Stimulated activated CD8-positive, alpha-beta memory T cell treated with anti-CD3 and anti-CD28 coated beads, Interleukin-7, amount 100 ng/mL, for 1 hour (primary cell): ENCODE results near the gene KDM8.
"Not testable (repeated sequence)": the region's sequence is repeated elsewhere in the genome, so short reads cannot be mapped to it uniquely, and the experiment has no call there.

Experiments used
- DNase-seq, 2 donors: peaks; one replicate each; pipeline ENCODE4 v3.0.0-alpha.2; 2020; ENCODE audit warnings: low read depth in 2 of 2

Gene KDM8

DNA sequence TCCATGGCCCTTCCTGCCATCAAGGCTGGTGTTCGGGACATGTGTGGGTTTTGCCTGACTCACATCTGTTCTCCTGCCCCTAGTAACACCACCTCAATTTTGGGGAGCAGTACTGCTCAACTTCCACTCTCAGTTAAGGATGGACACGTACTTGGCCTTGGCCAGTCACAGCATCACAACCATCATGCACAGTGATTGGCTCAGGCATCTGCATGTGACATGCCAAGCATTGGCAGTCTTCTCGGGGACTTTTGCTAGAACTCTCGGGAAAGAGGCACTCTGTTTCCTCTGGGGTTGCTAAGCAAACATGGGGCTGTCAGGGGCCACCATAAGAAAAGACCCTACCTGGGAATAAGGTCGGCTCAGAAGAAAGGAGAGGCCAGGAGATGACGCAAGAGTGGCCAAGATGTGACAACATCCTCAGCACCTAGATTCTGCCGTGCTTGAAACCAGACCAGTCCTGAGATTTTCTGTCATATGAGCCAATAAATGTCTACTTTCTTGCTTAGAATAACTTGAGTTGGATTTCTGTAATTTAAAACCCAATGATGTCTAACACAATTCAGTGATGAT is 11.9 kb upstream of the KDM8 start:
- DNase-seq: no peak

DNA sequence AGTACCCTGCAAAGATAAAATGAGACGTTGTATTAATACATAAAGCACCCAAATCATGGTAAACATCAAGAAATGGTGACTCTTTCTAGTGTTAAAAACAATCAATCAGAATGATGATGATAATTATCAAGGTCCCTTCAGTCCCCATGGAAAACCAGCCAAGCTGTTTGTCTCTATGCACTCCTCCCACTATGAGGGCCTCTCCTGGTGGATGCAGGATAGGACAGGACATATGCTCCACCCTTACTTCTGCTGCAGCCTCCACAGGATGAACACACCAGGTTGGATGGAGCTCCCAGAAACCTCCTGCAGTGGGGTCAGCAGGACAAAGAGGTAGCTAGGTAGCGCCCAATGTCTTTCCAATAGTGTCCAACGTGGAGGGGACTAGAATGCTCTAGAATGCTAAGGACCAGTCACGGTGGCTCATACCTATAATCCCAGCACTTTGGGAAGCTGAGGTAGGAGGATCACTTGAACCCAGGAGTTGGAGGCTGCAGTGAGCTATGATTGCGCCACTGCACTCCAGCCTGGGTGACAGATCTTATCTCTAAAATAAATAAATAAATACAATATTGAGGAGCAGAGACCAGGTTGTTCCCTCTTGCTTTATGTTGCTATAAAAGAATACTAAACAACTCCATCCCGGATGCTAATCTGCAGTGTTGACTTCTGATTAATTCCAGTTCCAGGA is 9.9 kb upstream of the KDM8 start:
- no peak for DNase-seq

DNA sequence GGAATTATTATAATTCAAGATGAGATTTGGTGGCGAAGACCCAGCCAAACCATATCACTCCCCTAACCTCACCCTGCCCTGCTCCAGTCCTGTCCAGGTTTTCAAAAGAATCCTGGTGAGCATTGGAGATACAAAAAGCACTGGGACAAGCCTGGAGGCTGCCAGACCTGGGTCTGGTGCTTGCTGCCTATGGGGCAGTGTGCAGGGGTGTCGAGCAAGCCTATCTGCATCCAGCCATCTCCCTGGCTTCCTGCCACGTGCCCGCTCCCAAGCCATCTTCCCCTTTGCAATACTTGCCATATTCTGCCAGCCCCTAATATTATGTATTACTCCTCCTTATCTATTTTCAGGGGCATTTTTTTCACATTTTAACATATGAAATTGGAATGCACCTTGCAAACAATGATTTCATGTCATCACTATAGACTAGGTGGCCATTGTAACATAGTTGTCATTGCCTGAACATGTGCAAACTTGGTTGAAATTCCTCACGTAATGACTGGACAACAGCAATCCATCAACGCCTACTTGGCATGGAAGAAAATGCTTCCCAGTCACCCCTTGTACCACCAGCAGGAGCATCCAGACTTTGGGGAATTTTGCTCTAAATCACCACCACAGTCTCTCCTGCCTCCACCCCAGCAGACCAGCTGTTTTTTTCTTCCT is 8.1 kb upstream of the KDM8 start:
- DNase-seq: no peak

DNA sequence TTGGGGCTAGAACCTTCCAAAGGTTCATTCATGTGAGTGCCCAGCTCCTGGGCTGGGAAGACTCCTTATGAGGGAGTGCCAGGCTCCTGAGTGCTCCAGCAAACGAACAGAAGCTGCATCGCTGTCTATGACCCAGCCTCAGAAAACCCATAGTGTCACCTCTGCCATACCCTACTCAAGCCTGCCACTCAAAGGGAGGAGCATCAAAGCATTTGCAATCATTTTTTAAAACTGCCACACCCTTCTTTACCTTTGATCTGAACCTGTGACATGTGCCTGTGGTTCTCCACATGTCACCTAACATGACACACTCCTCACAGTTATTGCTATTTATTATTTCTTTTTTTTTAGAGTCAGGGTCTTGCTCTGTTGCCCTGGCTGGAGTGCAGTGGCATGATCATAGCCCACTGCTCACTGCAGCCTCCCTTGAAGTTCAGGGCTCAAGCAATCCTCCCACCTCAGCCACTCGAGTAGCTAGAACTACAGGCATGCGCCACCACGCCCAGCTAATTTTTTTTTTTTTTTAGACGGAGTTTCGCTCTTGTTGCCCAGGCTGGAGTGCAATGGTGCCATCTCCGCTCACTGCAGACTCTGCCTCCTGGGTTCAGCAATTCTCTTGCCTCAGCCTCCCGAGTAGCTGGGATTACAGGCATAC is 7.3 kb upstream of the KDM8 start:
- no peak for DNase-seq

DNA sequence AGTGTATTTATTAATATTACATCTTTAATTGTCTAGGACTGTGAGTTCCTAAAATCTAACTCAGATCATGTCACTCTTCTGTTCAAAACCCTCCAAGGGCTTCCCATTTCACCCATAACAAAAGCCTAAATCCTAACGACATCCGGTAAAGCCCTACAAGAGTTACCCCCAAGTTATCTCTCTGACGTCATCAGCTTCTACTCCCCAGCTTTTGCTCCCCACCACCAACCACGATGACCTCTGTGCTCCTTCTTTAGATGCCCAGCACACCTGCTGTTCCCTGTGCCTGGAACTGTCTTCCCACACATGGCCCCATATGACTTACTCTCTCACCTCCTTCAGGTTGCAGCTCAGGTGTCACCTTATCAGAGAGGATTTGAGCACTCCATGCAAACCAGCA is 6.3 kb upstream of the KDM8 start:
- DNase-seq: no peak

DNA sequence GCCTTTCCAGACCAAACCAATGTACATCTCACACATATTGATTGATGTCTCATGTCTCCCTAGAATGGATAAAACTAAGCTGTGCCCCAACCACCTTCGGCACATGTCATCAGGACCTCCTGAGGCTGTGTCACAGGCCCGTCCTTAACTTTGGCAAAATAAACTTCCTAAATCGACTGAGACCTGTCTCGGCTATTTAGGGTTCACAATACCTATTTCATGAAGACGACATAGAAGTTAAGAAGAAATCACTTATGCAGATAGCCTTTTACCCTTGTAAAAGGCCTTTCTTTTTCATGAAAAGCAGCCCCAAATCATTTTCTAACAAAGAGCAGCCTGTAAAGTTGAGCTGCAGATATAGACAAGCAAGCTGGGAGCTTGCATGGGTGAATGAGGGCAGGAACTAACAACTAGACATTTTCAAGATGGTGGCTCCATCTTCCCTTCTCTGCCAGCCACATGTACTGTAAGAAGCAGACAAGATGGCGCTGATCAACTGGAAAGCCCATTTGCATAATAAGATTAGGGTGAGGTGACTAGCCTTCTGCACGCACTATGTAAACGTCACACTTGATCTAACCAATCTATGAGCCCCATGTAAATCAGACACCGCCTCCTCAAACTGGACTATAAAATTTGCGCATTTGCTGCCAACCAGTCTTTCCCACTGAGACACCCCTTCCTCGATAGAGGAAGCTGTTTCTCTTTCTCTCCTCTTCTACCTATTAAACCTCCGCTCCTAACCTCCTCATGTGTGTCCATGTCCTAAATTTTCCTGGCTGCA is 4.7 kb upstream of the KDM8 start:
- DNase-seq: no peak

DNA sequence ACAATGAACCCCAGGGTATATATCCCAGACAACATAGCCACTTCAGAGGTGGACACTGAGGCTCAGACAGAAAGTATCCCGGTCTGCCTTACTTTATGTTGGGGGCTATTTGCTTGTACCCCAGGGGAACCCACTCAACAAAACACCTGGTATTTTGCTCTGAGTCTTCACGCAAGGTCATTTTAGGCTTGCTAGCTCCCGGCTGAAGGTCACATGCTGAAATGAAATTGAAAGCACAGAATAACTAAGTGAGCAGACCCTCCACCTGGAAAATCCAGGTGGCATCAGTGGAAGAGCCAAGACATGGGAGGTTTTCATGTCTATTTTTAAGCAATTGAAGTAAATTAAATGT is 4.1 kb upstream of the KDM8 start:
- no peak for DNase-seq

DNA sequence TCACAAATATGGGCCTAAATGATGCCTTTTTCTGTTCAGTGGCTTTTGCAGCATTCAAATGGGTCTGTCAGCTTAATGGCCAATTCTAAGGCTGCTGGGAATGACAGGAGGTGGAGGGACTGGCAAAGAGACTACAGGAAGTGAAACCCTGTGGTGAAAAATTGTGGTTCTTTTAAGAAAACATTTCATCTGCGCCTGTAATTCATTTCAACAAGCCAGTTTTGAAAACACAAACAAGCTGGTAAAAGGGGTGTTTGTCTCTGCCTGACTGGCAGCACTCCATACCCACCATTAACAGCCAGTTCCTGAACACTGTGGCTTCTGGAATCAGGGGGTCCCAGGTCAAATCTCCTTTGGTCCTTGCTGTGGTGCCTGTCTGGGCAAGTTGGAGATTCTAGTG is 3.6 kb upstream of the KDM8 start:
- no peak for DNase-seq

DNA sequence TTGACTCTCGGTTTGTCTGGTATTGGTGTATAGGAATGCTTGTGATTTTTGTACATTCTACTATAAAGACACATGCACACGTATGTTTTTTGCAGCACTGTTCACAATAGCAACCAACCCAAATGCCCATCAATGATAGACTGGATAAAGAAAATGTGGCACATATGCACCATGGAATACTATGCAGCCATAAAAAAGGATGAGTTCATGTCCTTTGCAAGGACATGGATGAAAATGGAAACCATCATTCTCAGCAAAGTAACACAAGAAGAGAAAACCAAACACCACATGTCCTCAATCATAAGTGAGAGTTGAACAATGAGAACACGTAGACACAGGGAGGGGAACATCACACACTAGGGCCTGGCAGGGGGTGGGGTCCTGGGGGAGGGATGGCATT is 2.4 kb upstream of the KDM8 start:
- not testable (repeated sequence) for DNase-seq

DNA sequence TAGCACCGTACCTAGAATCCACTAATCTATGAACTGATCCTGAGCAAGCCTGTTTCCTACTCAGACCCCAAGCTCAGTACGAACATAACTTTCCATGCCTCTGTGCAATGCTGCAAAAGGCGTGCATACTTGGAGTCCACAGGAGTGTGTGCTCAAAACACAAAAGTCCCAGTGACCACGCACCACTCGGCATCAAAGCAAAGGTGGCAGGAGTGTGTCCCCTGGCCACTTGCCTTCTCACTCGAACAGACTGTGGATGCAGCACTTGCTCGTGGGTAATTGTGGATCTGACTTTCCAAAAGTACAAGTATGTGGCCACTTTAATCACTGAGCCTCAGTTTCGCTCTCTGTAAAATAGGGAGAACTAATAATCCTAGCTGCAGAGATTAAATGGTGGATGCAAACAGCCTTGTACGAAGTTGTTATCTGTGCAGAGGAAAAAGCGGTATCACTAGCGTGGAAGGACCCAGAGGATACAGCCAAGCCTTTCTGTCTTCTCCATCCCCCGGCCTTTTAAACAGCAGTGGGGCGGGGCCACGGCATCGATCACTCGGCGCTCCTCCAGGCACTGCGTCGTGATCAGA is 311 bp upstream of the KDM8 start:
- peak; percentile 75 to 79 for DNase-seq

DNA sequence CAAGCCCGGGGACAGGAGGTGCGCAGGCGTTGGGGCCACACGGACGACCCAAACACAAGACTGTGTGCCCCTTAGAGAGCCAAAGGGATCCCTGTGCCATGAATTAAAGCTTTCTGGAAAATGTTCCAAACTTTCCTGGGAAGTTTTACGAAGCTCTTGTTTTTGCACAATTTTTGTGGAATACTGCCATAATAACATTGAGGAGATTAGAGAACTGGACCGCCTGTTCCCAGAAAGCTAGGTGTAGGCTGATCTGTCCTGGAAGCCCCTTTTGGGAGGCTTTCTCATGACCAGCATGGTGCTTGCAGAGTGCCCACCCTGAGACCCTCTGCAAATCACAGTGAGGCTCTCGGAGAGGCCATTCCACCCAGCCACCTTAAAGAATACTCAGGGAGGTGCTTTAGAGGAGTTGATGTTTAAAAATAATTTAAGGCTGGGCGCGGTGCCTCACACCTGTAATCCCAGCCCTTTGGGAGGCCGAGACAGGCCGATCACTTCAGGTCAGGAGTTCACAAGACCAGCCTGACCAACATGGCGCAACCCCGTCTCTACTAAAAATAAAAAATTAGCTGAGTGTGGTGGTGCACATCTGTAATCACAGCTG is 1.1 kb downstream of the KDM8 start:
- no peak for DNase-seq

DNA sequence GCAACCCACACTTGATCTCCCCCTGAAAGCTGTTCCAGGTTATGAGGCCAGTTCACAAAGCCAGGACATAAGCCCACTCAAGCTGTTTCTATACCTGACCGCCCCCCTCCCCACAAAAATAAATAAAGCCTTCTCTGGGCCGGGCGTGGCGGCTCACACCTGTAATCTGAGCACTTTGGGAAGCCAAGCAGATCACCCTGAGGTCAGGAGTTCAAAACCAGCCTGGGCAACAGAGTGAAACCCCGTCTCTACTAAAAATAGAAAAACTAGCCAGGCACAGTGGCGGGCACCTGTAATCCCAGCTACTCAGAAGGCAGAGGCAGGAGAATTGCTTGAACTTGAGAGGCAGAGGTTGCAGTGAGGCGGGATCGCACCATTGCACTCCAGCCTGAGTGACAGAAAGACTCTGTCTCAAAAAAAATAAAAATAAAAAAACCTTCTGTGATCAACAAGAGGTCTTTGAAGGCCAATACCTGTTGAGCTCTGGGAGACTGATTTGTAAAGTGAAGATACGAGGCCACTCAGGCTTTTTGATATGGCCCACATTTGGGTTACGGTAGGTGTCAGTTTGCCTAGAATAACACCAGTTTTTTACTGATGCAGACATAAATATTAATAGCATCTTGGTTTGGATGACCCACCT is 2.2 kb downstream of the KDM8 start:
- no peak for DNase-seq

DNA sequence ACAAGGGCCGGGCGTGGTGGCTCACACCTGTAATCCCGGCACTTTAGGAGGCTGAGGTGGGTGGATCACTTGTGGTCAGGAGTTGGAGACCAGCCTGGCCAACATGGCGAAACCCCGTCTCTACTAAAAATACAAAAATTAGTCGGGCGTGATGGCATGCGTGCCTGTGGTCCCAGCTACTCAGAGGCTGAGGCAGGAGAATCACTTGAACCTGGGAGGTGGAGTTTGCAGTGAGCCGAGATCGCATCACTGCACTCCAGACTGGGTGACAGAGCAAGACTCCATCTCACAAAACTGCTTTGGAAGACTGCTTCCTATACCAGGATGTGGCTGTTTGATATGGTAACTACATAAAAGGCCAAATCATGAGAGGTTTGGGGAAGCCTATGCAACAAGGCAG is 3.8 kb downstream of the KDM8 start:
- not testable (repeated sequence) for DNase-seq

DNA sequence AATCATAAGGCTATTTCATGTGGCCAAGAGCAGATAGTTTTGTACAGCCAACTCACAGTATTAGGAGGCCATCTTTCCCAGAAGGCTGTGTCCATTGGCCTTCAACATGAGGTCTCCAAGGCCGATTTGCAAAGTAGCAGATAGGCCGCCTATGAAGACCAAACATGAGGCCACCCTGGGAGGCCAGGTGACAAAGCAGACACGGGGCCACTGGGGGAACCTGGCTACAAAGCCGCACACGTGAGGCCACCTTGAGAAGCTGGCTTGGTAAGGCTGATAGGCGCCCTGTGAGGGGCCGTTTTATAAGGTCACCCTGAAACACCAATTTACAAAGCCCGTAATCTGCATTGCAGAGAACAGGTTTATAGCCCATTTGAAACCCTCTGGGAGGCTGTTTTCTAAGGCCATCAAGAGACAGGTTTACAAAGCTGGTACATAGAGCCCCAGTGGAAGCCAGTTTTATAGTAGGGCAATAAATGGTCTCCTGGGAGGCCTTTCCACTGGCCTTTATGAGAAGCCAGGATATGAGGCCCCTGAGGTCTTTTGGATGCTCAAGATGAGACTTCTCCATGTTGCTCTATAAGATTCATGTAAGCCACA is 4.9 kb downstream of the KDM8 start:
- no peak for DNase-seq

DNA sequence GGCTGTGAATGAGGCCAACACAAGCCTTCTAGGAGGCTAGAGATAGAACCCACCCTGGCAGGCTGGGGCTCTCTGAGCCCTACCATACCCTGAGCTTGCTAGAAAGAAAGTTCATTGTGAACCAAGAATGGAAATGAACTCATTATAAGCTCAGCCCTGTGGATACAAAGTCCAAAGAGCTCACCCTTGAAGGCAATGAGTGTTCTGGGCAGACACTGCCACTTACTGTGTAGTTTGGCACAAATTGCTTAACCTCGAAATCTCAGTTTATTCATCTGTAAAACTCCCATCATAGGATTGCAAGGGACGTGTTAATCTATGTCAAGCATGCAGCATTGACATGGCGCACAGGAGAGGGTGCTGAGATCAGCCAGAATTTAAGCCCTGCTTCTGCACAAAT is 5.5 kb downstream of the KDM8 start:
- DNase-seq: no peak

DNA sequence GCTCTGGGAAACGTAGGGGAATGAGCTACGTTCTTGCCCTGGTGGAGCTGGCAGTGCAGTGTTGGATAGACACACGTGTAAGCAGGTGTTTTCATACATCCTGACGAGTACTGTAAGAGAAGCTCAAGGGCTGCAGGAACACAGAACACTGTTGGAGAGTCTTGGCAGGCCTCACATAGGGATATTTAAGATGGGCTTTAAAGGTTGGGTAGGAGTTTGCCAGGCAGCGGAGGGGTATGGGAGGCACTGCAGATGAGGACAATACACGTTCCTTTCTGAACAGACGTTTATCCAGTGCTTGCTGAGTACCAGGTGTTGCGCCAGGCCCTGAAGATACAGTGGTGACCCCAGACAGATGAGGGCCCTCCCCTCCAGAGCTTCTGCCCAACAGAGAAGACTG is 6.3 kb downstream of the KDM8 start:
- no peak for DNase-seq

DNA sequence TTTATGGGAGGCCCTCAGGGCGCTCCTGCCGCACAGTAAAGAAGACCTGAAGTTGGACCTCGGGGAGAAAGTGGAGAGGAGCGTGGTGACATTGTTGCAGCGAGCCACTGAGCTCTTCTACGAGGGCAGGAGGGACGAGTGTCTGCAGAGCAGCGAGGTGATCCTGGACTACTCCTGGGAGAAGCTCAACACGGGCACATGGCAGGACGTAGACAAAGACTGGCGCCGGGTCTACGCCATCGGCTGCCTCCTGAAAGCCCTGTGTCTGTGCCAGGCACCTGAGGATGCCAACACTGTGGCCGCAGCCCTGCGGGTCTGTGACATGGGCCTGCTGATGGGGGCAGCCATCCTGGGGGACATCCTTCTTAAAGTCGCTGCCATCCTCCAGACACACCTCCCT is 6.8 kb downstream of the KDM8 start:
- DNase-seq: no peak

DNA sequence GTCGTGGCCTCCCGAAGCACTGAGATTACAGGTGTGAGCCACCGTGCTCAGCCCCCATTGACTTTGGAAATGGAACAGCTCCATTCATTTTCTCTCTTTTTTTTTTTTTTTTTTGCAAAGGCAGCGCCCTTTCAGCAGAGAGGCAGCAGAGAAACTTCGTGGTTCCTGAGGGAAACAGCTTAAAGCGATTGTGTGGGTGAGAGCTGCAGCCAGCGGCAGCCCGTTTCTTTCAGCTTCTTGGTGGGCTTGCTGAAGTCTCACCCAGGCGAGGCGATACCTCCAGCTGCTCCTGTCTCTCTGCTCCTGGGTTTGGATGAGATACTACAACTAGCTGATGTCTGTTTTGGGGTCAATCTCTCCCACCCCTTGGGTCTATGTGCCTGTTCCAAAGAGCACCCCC is 7.7 kb downstream of the KDM8 start:
- DNase-seq: no peak

DNA sequence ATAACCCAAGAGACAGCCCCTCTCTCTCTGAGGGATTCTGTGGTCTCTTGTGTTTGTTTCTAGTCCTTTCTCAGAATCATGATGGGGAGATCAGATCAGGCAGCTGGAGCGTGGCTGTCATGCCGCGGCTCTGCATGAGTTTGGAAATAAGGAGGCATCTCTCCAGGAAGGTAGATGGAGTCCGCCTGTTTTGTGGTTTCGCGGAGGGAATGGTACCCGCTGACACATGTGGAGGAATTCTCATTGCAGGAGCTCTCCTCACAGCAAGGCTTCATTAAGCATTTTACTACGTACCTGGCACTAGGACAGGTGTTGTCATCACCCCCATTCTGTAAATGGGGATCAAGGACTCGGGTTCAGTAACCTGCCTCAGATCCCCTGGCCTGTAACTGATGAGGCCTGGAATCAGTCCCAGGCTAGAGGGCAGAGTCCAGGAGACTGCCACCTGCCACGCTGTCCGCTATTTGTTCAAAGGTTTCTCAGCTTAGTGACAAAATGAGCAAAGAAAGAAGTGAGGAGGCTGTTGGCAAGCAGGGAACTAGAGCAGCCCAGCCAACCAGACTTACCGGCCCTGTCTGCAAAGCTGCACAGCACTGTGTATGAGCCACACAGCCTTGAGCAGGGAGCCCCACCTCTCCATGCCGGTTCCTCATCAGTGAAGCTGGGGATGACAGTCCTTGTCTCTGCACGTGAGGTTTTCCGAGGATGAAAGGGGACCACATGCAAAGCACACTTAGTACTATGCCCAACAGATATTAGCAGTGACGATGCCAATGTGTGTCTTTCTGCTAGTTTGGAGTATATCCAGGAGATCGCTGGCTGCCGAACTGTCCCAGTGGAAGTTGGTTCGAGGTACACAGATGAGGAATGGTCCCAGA is 11.0 kb downstream of the KDM8 start:
- no peak for DNase-seq

DNA sequence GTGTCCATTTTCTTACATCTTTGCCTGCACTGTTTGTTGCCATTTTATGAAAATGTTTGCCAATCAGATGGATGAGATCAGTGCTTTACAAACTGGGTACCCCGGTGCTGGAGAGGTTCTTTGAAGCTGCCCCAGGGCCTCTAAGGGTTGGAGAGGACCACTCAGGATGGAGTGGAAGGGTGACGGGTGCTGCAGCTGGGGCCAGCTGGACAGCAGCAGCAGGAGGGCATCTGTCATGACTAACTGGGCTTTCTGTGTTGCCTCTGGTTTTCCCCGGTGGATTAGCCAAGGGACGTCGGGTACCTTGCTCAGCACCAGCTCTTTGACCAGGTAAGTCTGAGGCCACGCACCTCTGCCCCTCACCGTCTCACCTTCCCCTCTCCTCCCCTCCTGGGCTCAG is 12.3 kb downstream of the KDM8 start:
- no peak for DNase-seq
